Femur (tissue), 1 donor: Measurements from ENCODE around the gene PYCR2.
A peak's percentile ranks its signal among the peaks of the same experiment; 100 is the strongest.
"Not testable (repeated sequence)": the region's sequence is repeated elsewhere in the genome, so short reads cannot be mapped to it uniquely, and the experiment has no call there.

Experiments used
- DNase-seq: peaks from one replicate; pipeline ENCODE4 v3.0.0-alpha.2; 2017

PYCR2 gene

DNA sequence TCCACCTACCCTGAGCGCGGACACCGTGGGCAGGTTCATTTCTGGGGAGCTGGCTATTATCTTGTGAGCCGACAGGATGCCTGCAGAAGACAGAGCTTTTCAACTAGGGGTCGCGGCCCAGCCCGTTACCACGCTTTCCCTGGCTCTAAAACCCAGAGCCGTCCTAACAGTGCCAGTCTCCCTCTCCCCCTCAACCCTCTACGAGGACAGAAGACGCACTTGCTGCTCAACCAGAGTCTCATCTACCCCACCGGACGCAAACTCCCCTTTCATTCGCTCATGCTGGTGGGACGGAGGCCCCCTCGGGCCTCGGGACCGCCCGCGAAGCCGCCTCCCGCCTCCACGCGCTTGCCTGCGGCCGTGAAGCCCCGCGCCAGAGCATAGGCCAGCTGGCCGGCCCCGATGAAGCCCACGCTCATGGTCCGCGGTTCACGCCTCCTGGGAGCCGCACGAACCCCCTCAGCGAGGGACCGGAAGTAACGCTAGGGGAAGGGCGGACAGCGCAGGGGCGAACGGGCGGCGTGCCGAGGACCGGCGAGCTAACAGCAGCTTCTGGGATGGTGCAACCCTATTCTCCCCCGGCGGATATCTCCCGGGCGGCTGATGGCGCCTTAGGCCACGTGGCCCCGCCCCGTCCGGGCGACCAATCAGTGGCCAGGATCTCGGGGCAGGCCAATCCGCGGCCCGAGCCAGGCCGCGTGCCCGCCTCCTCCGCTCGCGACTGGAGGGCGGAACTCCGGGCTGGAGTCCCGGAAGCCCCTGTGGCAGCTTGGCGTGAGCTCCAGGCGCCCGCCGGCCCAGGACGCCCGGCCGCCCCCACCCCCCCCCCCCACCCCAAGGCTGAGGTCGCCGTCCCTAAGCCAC, at the start of gene PYCR2:
PYCR2 (minus strand) TSS at position 559 of the 864 bp plus-strand sequence; CDS start at position 419, 140 bp downstream.
- DNase-seq, result peak; percentile 97

DNA sequence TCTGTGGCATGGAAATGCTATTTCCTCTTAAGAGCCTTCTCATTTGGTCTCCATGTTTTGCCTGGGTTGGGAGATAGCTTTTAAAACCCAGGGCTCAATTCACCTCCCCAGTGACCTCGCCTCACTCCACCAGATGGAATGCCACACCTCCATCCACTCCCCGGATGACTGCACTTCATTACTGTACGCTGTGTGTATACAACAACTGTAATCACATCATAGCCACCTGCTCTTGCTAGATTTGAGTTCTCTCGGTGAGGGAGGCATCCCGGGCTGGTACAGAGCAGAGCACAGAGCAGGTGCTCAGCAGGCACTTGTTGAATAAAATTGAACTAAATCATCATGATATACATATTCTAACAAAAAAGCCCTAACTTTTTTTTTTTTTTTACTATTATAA, 49.1 kb upstream of the PYCR2 start:
- DNase-seq, result no peak

DNA sequence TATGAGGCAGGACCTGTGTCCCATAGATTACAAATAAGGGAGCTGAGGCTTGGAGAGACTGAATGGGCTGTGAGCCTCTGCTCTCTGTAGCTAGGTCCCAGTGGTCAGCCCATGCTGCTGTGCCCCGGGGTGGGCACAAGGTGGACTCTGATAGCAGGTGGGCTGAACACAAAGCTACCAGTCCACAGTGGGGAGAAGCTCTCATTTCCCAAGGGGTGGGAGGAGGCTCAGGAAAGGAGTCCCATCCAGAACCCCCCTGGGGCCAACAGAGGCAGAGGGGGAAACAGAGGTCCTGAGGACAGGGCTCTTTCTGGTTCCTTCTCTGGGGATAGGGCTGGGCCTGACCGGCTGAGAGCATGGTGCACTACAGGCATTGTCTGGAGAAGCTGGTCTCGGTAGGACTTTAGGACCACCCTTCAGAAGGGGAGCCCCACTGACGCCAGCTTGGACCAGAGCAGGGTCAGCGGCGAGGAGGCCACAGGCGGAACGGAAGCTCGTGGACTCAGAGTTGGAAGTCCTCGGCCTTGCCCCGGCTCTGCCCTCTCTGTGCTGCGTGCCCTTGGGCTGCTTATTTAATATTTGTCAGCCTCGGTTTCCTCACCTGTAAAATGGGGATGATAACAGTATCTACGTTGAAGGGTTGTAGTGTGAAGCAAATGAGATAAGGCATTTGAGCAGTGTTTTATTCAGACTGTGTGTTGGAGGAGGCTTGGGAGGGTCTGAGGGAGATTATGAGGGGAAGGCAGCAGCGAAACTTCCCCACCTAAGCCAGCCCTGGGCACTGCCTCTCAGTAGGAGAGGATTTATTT, 48.5 kb upstream of the PYCR2 start:
- DNase-seq, result no peak

DNA sequence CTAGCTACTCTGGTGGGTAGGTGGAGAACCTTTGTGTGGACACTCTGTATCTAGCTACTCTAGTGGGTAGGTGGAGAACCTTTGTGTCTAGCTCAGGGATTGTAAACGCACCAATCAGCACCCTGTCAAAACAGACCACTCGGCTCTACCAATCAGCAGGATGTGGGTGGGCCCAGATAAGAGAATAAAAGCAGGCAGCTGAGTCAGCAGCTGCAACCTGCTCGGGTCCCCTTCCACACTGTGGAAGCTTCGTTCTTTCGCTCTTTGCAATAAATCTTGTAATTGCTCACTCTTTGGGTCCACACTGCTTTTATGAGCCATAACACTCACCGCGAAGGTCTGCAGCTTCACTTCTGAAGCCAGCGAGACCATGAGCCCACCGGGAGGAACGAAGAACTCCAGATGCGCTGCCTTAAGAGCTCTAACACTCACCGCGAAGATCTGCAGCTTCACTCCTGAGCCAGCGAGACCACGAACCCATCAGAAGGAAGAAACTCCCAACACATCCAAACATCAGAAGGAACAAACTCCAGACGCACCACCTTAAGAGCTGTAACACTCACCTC, 46.6 kb upstream of the PYCR2 start:
- DNase-seq, result not testable (repeated sequence)

DNA sequence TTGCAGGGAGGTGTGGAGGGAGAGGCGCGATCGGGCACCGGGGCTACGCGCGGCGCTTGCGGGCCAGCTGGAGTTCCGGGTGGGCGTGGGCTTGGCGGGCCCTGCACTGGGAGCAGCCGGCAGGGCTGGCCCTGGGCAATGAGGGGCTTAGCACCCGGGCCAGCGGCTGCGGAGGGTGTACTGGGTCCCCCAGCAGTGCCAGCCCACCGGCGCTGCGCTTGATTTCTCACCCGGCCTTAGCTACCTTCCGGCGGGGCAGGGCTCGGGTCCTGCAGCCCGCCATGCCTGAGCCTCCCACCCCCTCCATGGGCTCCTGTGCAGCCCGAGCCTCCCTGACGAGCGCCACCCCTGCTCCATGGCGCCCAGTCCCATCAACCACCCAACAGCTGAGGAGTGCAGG, 45.7 kb upstream of the PYCR2 start:
- DNase-seq, result not testable (repeated sequence)

DNA sequence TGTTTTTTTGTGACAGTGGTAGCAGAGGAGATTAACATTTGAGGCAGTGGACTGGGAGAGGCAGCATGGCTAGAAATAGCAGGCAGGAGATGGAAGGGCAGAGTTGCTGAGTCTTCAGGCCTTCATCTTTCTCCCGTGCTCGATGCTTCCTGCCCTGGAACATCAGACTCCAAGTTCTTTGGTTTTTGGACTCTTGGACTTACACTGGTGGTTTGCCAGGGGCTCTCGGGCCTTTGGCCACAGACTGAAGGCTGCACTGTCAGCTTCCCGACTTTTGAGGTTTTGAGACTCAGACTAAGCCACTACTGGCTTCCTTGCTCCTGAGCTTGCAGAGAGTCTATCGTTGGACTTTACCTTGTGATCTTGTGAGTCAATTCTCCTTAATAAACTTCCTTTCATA, 41.2 kb upstream of the PYCR2 start:
- DNase-seq, result no peak

DNA sequence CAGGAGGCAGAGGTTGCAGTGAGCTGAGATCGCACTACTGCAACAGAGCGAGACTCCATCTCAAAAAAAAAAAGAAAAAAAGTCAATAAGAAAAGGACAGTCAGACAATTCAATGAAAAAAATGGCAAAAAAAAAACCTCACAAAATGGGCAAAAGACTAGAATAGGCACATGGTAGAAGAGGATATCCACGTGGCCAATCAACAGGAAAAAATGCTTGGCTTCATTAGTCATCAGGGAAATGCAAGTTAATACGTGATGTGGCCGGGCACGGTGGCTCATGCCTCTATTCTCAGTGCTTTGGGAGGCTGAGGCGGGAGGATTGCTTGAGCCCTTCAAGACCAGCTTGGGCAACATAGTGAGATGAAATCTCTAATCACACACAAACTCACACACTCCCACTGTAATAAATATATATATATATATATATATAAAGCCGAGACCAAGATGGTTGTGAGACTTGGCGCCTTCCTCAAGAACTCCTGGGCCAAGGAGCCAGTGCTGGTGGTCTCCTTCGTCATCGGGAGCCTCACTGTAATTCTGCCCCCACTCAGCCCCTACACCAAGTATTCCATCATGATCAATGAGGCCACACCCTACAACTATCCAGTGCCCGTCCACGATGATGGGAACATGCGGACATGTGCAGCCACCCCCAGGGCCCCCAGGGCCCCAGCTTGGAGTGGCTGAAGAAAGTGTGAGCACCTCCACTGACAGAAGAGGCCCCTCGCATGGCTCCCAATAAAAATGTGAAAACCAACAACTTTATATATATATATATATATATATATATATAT, 39.9 kb upstream of the PYCR2 start:
- no peak for DNase-seq

DNA sequence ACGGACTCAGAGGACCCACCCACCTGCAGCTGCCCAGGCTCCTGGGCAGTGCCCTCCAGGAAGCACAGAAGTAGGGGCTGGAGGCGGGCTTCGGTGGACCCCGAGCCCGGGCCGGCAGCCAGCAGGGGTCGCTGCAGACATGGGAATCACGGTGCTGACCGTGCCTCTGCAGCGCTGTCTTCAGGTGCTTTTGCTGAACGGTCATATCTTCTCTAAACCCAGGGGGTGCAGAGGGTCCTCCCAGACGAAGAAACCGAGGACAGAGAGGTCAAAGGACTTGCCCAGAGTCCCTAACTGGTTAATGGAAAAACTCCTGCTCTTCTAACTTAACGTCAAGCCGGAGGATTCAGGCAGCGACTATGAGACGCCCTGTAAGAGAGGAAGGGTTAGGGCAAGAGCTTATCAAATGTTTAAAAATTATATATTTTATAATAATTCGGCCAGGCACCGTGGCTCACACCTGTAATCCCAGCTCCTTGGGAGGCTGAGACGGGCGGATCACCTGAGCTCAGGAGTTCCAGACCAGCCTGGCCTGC, 38.5 kb upstream of the PYCR2 start:
- DNase-seq, result peak; percentile 45

DNA sequence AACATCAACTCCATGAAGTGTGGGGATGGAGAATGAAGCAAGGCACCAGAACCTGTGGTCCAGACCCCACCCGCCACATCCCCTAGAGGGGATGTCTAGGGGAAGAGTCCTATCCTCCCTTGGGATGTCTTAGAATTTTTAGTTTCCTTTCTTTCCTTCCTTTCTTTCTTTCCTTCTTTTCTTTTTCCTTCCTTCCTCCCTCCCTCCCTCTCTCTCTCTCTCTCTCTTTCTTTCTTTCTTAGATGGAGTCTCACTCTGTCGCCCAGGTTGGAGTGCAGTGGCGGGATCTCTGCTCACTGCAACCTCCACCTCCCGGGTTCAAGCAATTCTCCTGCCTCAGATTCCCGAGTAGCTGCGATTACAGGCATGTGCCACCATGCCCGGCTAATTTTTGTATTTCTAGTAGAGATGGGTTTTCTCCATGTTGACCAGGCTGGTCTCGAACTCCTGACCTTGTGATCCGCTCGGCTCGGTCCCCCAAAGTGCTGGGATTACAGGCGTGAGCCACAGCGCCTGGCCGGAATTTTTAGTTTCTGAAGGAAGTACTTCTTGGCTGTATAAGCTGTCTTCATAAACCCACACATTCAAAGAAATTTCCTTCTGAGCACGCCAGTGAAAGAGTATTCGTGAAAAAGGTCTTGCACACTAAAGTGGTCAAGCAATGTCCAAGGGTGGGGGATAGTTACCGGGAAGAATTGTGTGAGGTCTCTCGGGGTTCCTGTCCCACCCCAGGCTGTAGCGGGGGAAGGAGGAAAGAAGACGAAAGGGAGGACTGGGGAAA, 37.8 kb upstream of the PYCR2 start:
- DNase-seq, result no peak

DNA sequence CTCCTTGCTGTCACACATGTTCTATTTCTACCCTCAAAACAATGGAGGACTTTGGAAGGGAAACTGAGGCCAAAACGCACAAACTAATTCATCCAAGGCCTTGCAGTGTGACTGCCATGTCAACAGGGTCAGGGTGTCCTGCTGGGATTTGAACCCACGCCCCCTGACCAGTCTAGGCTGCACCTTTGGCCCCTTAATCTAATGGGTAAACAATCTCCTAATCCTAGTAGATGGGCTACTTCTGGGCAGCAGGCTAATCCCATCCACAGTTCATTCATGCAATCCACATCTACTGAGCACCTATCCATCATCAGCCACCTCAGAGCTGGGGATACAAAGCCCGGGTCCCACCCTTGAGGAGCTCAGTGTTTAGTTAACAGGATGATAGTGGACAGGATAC, 34.0 kb upstream of the PYCR2 start:
- DNase-seq, result no peak

DNA sequence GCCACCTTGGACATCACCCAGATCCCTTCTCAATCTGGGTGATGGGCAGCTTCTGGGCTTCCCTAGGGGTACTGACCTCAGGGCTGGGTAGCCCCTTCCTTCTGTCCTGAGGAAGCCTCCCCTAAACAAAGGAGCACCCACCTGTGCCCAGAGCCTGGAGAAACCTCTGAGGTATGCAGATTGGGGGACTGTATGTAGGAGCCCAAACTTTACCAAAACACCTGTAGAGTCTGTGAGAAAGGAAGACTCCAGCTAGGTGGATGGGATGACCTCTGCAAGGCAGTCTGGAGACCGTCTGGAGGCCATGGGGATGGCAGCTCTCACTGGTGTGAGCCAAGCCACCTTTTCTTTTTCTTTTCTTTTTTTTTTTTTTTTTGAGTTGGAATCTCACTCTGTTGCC, 30.7 kb upstream of the PYCR2 start:
- DNase-seq, result no peak

DNA sequence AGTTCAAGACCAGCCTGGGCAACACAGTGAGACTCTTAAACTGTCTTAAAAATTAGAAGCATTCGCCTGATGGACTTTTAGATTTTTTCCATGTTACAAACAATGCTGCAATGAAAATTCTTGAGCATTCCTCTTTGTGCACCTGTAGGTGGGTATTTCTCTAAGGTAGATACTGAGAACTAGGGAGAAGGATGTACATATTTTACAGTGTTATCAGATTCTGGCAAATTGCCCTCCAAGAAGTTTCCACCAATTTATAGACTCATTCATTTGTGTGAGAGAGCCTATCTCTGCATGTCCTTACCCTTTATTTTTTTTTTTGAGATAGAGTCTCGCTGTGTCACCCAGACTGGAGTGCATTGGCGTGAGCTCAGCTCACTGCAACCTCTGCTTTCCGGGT, 29.3 kb upstream of the PYCR2 start:
- no peak for DNase-seq

DNA sequence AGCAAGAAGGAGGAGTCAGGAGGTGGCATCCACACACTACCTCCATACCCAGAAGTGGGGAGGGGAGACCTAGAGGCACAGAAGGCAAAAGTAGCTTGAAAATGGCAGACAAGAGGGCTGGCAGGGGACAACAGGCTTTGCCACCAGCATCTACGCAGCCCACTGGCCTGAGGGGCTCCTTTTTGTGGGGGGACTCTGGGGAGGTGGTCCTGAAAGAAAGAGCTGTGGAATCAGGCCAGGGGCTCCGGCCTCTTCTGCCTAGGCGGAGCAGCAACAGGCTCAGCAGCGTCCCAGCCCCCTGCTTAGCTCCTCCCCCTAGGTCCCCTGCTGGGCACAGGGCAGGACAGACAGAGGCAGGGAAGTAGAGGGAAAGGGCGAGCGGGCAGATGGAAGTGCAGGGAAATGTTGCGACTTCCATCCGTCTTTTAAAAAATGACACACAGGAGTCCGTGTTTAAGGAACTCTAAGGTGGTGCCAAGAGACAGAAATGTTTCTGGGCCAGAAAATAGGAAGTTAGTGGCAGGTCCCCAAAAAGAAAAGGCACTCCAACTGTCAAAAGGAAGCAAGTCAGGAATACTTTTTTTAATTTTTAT, 27.0 kb upstream of the PYCR2 start:
- no peak for DNase-seq

DNA sequence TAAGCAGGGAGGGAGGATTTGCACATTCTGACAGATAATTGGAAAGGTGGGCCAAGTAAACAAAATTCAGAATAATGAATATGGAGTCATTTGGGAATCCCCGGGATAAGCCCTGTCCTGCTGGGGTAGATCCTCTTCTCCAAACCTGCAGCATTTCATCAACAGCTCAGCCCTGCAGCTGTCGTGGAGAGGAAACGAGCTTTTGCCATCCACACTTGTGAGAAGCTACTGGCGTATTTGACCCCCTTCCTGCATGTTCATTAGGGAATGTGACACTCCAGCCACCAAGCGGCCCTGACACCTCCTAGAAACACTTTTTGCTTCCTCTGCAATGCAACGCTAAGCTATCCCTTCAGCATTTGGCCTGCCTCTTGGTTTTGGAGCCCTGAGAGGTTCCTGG, 25.0 kb upstream of the PYCR2 start:
- no peak for DNase-seq

DNA sequence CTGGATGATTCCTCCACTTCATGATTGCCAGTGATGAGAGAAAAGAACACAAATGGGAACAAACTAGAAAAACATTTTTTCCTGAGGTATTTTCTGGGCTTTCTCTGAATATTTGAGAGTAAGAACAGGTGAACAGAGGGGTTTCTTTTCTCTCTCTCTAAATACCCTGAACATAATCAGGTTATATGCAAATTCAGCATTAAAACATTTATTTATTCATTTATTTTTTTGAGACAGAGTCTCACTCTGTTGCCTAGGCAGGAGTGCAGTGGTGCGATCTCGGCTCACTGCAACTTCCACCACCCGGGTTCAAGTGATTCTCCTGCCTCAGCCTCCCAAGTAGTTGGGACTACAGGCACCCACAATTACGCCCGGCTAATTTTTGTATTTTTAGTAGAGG, 22.8 kb upstream of the PYCR2 start:
- DNase-seq, result no peak

DNA sequence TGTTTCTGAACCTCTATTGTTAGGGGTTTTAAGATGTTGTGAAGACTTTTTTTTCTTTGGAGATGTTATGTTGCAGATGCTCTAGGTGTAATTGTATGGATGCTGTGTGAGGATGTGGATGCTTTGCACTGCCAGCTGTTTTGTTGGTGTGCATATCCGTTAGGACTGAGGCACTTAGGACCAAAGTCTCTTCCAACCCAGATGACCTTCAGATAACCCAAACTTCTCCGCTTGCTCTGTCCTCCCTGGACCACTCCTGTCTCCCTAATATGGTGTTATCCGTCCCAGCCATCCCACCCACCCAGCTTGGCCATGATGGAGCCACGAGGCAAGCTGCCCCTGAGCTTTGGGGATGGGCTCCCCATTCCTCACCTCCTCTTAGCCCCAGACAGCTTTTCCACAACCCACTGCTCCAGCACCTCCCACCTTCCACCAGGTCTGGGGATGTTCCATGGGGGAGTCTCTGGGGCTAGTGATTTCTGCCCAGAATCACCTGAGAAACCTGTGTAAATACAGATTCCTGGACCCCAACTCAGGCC, 22.1 kb upstream of the PYCR2 start:
- no peak for DNase-seq

DNA sequence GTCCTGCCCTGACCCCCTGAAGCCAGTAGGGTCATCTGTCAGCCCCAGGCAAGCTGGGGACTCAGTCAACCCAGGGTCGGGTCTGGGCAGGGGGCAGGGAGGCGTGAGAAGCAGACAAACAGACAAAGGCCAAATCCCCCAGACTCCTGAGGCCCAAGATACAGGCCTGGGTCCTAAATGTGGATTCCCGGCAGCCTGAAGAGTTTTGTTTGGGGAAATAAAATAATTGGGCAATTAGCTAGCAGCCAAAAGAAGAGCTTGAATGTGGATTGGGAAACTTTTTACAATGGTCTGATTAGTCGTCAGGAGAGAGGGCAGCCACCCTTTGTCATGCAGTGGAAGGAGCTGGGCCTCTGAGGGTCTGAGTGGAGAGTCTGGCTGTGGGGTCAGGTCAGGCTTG, 21.5 kb upstream of the PYCR2 start:
- DNase-seq, result no peak

DNA sequence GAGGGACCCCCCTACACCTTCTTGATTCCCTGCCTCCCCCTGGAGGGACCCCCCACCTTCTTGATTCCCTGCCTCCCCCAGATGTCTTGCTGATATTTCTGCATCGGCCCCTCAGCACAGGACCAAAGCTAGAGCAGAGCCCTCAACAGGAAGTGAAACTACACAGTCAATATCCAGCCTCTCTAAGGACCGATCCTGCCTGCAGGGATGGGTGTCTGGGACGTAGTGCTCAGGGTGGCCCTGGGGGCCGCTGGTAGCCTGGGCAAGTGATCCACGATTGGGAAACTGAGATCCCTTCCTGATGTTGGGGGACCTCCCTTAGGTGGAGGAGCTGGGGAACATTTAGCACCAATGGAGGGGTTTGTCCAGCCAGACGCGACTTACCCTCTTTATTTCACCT, 20.9 kb upstream of the PYCR2 start:
- no peak for DNase-seq

DNA sequence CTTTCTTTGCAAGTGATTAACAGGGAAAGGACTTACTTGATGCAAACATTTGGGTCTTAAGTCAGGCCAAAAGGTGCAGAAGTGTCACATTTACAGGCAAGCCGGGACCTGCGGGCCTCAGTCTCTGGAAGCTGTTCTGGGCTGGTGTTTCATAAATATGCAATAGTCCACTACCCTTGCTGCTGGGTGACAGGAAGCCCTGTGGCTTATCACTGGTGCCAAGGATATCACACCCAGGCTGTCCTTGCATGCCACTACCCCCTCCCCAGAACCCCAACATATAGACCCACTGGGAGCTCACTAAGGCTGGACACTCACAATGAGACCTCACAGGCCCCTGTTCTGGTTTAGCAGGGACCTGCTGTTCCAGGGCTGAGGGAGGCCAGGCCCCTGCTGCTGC, 20.3 kb upstream of the PYCR2 start:
- DNase-seq, result no peak

DNA sequence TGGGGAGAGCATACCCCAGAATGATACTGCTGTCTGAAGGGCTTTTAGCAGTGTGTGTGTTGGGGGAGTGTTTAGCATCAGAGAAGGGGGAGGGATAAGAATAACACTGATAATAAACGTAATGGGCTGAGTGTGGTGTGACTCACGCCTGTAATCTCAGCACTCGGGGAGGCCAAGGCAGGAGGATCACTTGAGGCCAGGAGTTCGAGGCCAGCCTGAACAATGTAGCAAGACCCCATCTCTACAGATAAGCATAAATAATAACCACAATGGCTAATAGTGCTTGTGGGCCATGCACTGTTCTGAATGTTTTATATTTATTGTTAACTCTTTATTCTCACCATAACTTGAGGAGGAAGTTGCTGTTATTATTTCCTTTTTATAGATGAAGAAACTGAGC, 19.5 kb upstream of the PYCR2 start:
- DNase-seq, result no peak

DNA sequence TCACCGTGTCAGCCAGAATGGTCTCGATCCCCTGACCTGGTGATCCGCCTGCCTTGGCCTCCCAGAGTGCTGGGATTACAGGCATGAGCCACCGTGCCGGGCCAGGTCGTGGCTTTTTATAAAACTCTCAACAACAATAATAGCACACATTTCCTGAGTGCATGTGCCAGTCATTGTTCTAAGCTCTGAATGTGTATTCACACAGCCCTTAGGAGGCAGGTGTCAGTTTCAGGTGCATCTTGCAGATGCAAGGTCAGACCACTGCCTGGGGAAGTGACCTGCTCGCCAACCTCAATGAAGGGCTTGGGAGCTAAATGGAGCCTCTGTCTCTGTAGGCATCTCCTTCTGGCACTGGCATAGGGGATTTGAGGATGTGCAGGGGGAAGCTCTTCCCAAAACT, 18.5 kb upstream of the PYCR2 start:
- no peak for DNase-seq
